Smooth muscle cell of the brain vasculature (primary cell): ENCODE data around the gene AUH.

Source experiments
- DNase-seq: peaks from one replicate; pipeline ENCODE4 v3.0.0-alpha.2; 2012; ENCODE audit warnings: low read depth, low spot score

Gene AUH

DNA sequence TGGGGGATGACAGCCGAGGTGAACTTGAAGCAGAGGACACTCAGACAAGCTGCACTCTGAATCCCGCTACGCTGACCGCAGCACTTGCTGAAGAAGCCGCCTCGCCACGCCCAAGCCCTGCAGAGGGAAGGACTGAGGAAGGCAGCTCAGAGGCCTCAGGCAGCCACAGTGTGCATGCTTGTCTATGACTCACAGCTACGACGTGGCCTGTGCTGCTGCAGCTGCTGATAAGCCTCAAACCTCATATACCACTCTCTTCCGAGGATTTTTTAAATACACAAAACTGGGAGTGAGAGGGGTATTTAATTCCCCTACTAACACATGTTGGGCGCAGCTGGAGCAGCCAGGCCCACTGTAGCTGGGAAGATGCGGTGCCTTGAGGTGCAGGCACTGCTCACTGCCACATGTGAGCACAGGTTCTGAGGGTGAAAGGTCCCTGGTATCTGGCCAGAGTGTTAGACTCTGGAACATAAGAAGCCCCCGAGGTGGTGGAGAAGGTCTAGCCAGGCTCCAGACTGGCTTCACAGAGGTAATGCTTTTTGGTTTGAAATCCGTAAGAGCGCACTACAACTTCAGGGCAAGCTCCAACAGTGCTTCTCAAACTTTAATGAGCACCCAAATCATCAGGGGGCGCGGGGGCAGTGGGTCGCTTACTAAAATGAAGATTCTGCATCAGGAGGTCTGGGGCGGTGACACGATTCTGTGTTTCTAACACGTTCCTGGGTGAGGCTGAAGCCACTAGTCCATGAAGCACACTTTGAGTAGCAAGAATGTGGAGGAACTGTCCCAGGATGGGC lies 196.8 kb downstream of the AUH start:
- DNase-seq = peak; percentile 74
